IMR-90 (cell line): Measurements from ENCODE around the gene AARS1. TPM values are rescaled to one million over a fixed set of nuclear protein-coding genes. Genes with fewer than 3 reads are reported as not detected.

Experiments used
- ATAC-seq: fragments of 200-7000 bp; cut with Tn5 transposase; 2 replicates; pipeline ENCODE4 v1.9.1; 2020; ENCODE audit warnings: low read depth, mild to moderate bottlenecking, moderate library complexity
- BruUV-seq: library from RNA; stranded (reverse); fragments of 400-500 nt; replicated peaks from 2 replicates; lab custom pipeline; 2021; lab: Mats Ljungman, UMichigan
- CTCF ChIA-PET: fragments of 300-600 bp; formaldehyde crosslinking; extraction: SDS; loops from one replicate; lab custom pipeline; 2021; ENCODE audit warnings: antibody characterized with exemption; lab: Yijun Ruan, JAX
- POLR2A ChIA-PET: fragments of 300-600 bp; sonication (Branson Sonifier 250); formaldehyde crosslinking; loops from one replicate; lab custom pipeline; 2022; ENCODE audit warnings: antibody characterized with exemption; ENCODE audit not compliant: unreplicated experiment; lab: Charles Lee
- DNase-seq: peaks from one replicate; pipeline ENCODE4 v3.0.0; 2013
- H2AFZ ChIP-seq: replicated peaks from 2 replicates; pipeline ENCODE3; 2013; ENCODE audit warnings: low read length, mild to moderate bottlenecking; ENCODE audit not compliant: poor library complexity
- H2AK5ac ChIP-seq: 2 replicates; pipeline ENCODE4 v1.6.1; 2013; ENCODE audit warnings: low read depth, low read length, inconsistent platforms
- H2AK9ac ChIP-seq: replicated peaks from 2 replicates; pipeline ENCODE3; 2013; ENCODE audit warnings: mild to moderate bottlenecking, low read depth, low read length, moderate library complexity; ENCODE audit not compliant: poor library complexity
- H2BK120ac ChIP-seq: 2 replicates; pipeline ENCODE4 v1.6.1; 2013; ENCODE audit warnings: low read depth, low read length, inconsistent platforms
- H2BK15ac ChIP-seq: 3 replicates; pipeline ENCODE4 v1.6.1; 2013; ENCODE audit warnings: low read depth, low read length, inconsistent platforms
- H2BK20ac ChIP-seq: 2 replicates; pipeline ENCODE4 v1.6.1; 2013; ENCODE audit warnings: low read depth, mild to moderate bottlenecking, inconsistent platforms, low read length, moderate library complexity
- H2BK5ac ChIP-seq: 2 replicates; pipeline ENCODE4 v1.6.1; 2013; ENCODE audit warnings: mild to moderate bottlenecking, low read depth, low read length, inconsistent platforms; ENCODE audit not compliant: poor library complexity, severe bottlenecking
- H3K14ac ChIP-seq: replicated peaks from 2 replicates; pipeline ENCODE4 v1.6.1; 2013; ENCODE audit warnings: low read depth, low read length, inconsistent platforms
- H3K18ac ChIP-seq: 2 replicates; pipeline ENCODE4 v1.6.1; 2013; ENCODE audit warnings: low read depth, low read length, control low read depth
- H3K23ac ChIP-seq: 2 replicates; pipeline ENCODE4 v1.6.1; 2013; ENCODE audit warnings: low read depth, low read length, inconsistent platforms
- H3K27ac ChIP-seq: 2 replicates; pipeline ENCODE4 v1.5.1; 2013; ENCODE audit warnings: mild to moderate bottlenecking, control low read depth, low read length; ENCODE audit not compliant: insufficient read depth
- H3K27me3 ChIP-seq: 2 replicates; pipeline ENCODE4 v1.6.1; 2013; ENCODE audit warnings: low read length; ENCODE audit not compliant: control insufficient read depth, insufficient read depth
- H3K36me3 ChIP-seq: 2 replicates; pipeline ENCODE4 v1.6.1; 2013; ENCODE audit warnings: low read length, mixed read lengths; ENCODE audit not compliant: control insufficient read depth, insufficient read depth
- H3K4ac ChIP-seq: 2 replicates; pipeline ENCODE4 v1.6.1; 2013; ENCODE audit warnings: low read depth, low read length, inconsistent platforms
- H3K4me1 ChIP-seq: 2 replicates; pipeline ENCODE4 v1.6.1; 2013; ENCODE audit warnings: low read length, mixed read lengths; ENCODE audit not compliant: control insufficient read depth, insufficient read depth
- H3K4me2 ChIP-seq: 2 replicates; pipeline ENCODE4 v1.6.1; 2013; ENCODE audit warnings: low read depth, mild to moderate bottlenecking, control low read depth, low read length, moderate library complexity
- H3K4me3 ChIP-seq: 2 replicates; pipeline ENCODE4 v1.5.1; 2013; ENCODE audit warnings: low read depth, mild to moderate bottlenecking, control low read depth, low read length, moderate library complexity; ENCODE audit not compliant: insufficient read depth
- H3K56ac ChIP-seq: 2 replicates; pipeline ENCODE4 v1.6.1; 2013; ENCODE audit warnings: low read length, inconsistent platforms; ENCODE audit not compliant: insufficient read depth; ENCODE audit errors: extremely low read depth
- H3K79me1 ChIP-seq, 2 experiments: 2 replicates each; pipeline ENCODE4 v1.6.1; 2013; ENCODE audit warnings: low read length in 2 of 2, inconsistent platforms in 1 of 2, low read depth in 1 of 2
- H3K9ac ChIP-seq: 2 replicates; pipeline ENCODE4 v1.6.1; 2013; ENCODE audit warnings: low read depth, low read length, control low read depth
- H3K9me1 ChIP-seq: 2 replicates; pipeline ENCODE4 v1.6.1; 2013; ENCODE audit warnings: low read length, inconsistent platforms; ENCODE audit not compliant: insufficient read depth
- H3K9me3 ChIP-seq: 2 replicates; pipeline ENCODE4 v1.6.1; 2013; ENCODE audit warnings: low read length; ENCODE audit not compliant: control insufficient read depth, insufficient read depth
- H4K20me1 ChIP-seq: 2 replicates; pipeline ENCODE4 v1.6.1; 2013; ENCODE audit warnings: low read length, inconsistent platforms; ENCODE audit not compliant: insufficient read depth
- H4K5ac ChIP-seq: 2 replicates; pipeline ENCODE4 v1.6.1; 2013; ENCODE audit warnings: mild to moderate bottlenecking, low read depth, low read length, control low read depth
- H4K8ac ChIP-seq, 2 experiments: 2 replicates each; pipeline ENCODE4 v1.6.1; 2013; ENCODE audit warnings: low read depth in 2 of 2, low read length in 2 of 2, control low read depth in 1 of 2, inconsistent platforms in 1 of 2
- H4K91ac ChIP-seq: 2 replicates; pipeline ENCODE4 v1.6.1; 2013; ENCODE audit warnings: low read depth, low read length, inconsistent platforms; ENCODE audit not compliant: insufficient read depth
- RAD21 ChIP-seq: IDR thresholded peaks from 2 replicates; pipeline ENCODE4 v1.6.1; 2012; ENCODE audit warnings: low read length, improper control_type of control experiment
- WGBS, 2 experiments: methylation state at CpG; one replicate each; pipeline versions ENCODE4 v1.1.5 to v1.1.7; 2013; ENCODE audit warnings: missing lambda C conversion rate in 2 of 2; ENCODE audit not compliant: insufficient read length in 1 of 2; ENCODE audit errors: extremely low coverage in 2 of 2; 5-methylcytosine and 5-hydroxymethylcytosine counted together
- dilution Hi-C: fragments of 300-500 bp; cut with HindIII; formaldehyde crosslinking; loops from one replicate; pipeline ENCODE4 v1.14.3; 2018; ENCODE audit warnings: low sequenced_read_pairs; ENCODE audit not compliant: unreplicated experiment
- in situ Hi-C: fragments of 300-500 bp; cut with MboI; formaldehyde crosslinking; loops from 3 replicates; pipeline ENCODE4 v1.14.3; 2019; ENCODE audit warnings: low sequenced_read_pairs, inconsistent platforms, mixed read lengths
- intact Hi-C: fragments of 100-400 bp; cut with micrococcal nuclease; formaldehyde crosslinking; loops from 2 replicates; pipeline ENCODE4 v1.10.0; 2022
- polyA plus RNA-seq, 3 experiments: library from polyadenylated mRNA; depleted of rRNA; stranded (reverse); fragments of >200 nt; gene quantifications; 2 replicates each; pipeline ENCODE4 v1.2.3, GENCODE V29; 2012; ENCODE audit warnings: low replicate concordance in 1 of 3
- total RNA-seq: library from RNA; depleted of rRNA; stranded (reverse); fragments of >200 nt; gene quantifications from 2 replicates; pipeline ENCODE4 v1.2.3, GENCODE V29; 2012

The AARS1 gene
- total and polyA plus RNA-seq, 2 of the 4 experiments (the other 2 are of a cell fraction) = 104 to 139 TPM

DNA sequence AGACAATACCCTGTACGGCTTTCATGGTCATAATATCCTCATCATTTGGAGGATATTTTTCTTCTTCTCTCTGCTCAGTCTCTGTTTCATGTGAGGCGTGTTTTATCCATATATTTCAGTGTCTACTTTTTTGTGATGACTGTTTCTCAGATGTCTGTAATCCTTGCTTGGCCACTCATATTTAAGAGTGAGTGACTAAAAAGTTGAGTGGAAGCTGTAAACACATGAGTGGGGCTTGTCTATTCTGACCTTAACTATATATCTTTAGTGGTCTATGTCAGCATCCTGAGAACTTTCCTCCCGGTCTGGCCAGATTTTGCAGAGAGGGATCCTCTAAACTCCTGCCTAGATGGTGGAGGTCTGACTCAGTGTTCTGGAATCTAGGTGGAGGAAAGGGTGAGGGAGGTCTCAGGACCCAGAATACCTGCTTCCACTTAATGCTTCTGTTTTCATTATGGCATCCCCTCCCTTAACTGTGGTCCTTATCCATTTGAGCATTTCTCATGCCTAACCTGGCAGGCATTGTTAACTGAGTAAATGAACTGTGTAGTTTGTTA, 15.7 kb upstream of the AARS1 start:
- H4K20me1 ChIP-seq = peaks cover 20% of the 10 kb centered on the region; the same call in 1 of the 2 replicates
- no peak overlapping the region for H3K18ac ChIP-seq
- H3K27ac ChIP-seq = no peak overlapping the region
- H3K79me1 ChIP-seq = peaks cover 6 to 41% of the 10 kb centered on the region in 2 experiments
- H3K27me3 ChIP-seq = no peaks in the 10 kb centered on the region
- in situ Hi-C loops (no loop called here), dilution Hi-C loops (no loop called here), intact Hi-C loops (no loop called here)
- no peak overlapping the region for H2BK5ac ChIP-seq
- H3K4me3 ChIP-seq = no peak overlapping the region
- no peak overlapping the region for H3K4ac ChIP-seq
- no peak for TF ChIP-seq RAD21
- H2AK9ac ChIP-seq = no peak overlapping the region
- 0 out of 2 replicates have a peak, but pooled peaks have one; percentile 24 for ATAC-seq
- no peak overlapping the region for H3K9ac ChIP-seq
- H2BK20ac ChIP-seq = no peak overlapping the region
- no peak overlapping the region for H2AK5ac ChIP-seq
- BruUV-seq = no TSS peak
- no peak overlapping the region for H4K91ac ChIP-seq
- no peak overlapping the region for H2BK15ac ChIP-seq
- no peaks in the 10 kb centered on the region for H3K36me3 ChIP-seq
- no peak overlapping the region for H3K56ac ChIP-seq
- CTCF ChIA-PET = no interaction called here
- H3K4me2 ChIP-seq = no peak overlapping the region
- peak overlapping the region; percentile 23; the same call in 1 of the 2 replicates for H3K23ac ChIP-seq
- no peak overlapping the region for H2BK120ac ChIP-seq
- no peak overlapping the region; the same call in 1 of the 2 replicates for H3K14ac ChIP-seq
- no CpG with 5 or more reads among the region's 3 CpGs for WGBS, 2 experiments
- H4K5ac ChIP-seq = no peak overlapping the region
- no peak for DNase-seq
- no peaks in the 10 kb centered on the region for H3K4me1 ChIP-seq
- H4K8ac ChIP-seq = no peak overlapping the region
- peaks cover 2% of the 10 kb centered on the region for H3K9me1 ChIP-seq
- H2AFZ ChIP-seq = no peak overlapping the region
- no peaks in the 10 kb centered on the region; the same call in 1 of the 2 replicates for H3K9me3 ChIP-seq
- POLR2A ChIA-PET = no interaction called here
